CD4-positive, alpha-beta T cell treated with Interleukin-4 for 1 hour (primary cell): Measurements from ENCODE around the gene RABEPK.
A peak's percentile ranks its signal among the peaks of the same experiment; 100 is the strongest.
"Not testable (repeated sequence)": the region's sequence is repeated elsewhere in the genome, so short reads cannot be mapped to it uniquely, and the experiment has no call there.

Experiments used
- DNase-seq, 2 donors: peaks; one replicate each; pipeline ENCODE4 v3.0.0-alpha.2; 2020 to 2022

The RABEPK gene

GRCh38 chr9:125195591-125195990, 4.8 kb upstream of the RABEPK start:
- not testable (repeated sequence) for DNase-seq

GRCh38 chr9:125202846-125203618, 2.7 kb downstream of the RABEPK start:
- no peak for DNase-seq

GRCh38 chr9:125204477-125204876, 4.1 kb downstream of the RABEPK start:
- DNase-seq: no peak

- no peak for DNase-seq
Observed at GRCh38 chr9:125214186-125214585, 13.8 kb downstream of the RABEPK start.

DNA sequence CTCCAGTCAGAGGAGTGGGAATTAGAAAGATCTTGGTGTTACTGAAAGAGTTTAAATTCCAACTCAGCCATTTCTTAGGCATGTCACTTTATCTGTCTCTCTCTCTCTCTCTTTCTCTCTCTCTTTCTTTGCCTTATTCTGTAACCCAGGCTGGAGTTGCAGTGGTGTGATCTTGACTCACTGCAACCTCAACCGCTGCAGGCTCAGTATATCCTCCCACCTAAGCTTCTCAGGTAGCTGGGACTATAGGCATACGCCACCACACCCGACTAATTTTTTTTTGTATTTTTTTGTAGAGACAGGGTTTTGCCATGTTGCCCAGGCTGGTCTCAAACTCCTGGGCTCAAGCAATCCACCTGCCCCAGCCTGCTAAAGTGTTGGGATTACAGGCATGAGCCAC, 18.3 kb downstream of the RABEPK start:
- no peak for DNase-seq

- not testable (repeated sequence) for DNase-seq
Observed at GRCh38 chr9:125224858-125225257, 24.5 kb downstream of the RABEPK start.

DNA sequence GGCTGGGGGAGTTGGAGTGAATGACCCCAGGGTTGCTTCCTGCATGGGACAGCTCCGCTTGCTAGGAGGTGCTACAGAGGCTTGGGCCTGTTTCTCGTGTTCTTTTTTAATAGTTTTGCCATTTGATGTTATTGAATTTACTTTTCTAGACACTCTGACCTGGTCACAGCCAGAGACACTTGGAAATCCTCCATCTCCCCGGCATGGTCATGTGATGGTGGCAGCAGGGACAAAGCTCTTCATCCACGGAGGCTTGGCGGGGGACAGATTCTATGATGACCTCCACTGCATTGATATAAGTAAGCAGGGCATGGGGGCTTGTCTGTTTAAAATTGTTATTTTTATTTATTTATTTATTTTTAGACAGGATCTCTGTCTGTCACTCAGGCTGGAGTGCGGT, 27.4 kb downstream of the RABEPK start:
- DNase-seq: no peak

- no peak for DNase-seq
Observed at GRCh38 chr9:125233678-125234077, 33.3 kb downstream of the RABEPK start.

DNA sequence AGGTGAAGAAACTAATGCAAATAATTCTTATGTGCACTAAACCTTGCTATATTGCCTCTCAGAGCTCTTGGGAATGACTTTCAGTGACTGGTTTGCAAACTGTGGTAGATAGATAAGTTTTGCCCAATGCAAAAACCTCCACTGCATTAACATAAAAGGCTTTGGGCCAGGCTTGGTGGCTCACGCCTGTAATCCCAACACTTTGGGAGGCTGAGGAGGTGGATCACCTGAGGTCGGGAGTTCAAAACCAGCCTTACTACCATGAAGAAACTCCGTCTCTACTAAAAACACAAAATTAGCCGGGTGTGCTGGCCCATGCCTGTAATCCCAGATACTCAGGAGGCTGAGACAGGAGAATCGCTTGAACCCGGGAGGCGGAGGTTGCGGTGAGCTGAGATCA, 33.8 kb downstream of the RABEPK start:
- peak in 1 of 2 donors; percentile 2 for DNase-seq

DNA sequence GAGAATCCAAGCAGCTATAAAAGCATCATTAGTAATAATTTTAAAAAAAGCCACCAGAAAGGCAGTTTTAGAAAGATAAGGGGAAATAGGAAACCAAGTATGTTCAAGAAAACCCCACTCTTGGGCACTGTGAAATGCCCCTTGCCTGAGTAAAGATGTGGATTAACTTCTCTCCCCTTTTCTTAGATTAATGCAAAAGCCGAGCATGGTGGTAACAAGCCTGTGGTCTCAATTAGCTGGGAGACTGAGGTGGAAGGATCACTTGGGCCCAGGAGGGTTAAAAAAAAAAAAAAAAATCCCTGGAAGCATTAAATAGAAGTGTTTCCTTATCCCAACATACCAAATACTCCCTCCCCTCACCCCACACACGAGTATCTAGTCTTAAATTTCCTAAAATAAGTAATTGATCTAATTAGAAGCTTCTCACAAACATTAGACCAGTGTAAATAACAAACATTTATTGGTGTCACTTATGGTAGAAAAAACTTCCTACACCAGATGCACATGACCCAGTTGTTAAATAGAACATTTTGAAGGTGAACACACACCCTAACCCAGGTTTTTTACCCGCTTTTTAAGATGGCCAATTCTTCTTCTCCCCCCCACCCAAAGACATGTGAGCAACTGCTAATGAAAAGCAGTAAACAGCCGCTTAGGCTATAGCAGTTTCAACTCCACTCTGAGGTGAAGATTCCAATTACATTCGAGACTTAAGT, 35.6 kb downstream of the RABEPK start:
- peak in 1 of 2 donors; percentile 5 for DNase-seq

DNA sequence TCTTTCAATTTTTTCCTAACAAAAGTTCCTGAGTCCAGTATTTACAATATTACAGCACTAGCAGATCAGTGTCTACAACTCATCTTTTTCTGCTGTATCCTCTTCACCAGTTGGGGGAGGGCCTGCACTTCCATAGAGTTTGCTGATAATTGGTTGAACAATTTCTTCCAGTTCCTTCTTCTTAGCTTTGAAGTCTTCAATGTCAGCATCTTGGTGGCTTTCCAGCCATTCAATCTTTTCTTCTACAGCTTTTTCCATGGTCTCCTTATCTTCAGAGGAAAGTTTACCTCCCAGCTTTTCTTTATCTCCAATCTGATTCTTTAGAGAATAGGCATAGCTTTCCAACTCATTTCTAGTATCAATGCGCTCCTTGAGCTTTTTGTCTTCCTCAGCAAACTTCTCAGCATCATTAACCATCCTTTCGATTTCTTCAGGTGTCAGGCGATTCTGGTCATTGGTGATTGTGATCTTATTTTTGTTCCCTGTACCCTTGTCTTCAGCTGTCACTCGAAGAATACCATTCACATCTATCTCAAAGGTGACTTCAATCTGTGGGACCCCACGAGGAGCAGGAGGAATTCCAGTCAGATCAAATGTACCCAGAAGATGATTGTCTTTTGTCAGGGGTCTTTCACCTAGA, 36.3 kb downstream of the RABEPK start:
- peak in 1 of 2 donors; percentile 4 for DNase-seq

DNA sequence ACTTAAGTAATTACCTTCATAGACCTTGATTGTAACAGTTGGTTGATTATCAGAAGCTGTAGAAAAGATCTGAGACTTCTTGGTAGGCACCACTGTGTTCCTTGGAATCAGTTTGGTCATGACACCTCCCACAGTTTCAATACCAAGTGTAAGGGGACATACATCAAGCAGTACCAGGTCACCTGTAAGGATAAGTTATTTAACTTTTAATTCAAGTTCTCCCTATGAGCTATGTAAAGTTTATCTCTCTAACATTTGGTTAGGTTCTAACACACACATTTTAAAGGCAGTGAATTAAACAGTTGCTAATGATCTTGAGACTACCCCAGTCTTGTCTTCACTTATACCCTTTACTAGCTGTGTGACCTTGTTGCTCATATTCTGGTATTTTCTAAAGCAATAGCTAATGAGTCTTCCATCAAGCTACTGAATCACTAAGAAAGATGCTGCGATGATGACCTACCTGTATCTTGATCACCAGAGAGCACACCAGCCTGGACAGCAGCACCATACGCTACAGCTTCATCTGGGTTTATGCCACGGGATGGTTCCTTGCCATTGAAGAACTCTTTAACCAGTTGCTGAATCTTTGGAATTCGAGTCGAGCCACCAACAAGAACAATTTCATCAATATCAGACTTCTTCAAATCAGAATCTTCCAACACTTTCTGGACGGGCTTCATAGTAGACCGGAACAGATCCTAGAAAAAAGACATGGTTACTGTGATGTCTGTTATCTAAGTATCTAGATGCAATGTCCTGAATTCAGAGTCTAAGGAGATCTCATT, 38.0 kb downstream of the RABEPK start:
- peak in 1 of 2 donors; percentile 23 for DNase-seq

DNA sequence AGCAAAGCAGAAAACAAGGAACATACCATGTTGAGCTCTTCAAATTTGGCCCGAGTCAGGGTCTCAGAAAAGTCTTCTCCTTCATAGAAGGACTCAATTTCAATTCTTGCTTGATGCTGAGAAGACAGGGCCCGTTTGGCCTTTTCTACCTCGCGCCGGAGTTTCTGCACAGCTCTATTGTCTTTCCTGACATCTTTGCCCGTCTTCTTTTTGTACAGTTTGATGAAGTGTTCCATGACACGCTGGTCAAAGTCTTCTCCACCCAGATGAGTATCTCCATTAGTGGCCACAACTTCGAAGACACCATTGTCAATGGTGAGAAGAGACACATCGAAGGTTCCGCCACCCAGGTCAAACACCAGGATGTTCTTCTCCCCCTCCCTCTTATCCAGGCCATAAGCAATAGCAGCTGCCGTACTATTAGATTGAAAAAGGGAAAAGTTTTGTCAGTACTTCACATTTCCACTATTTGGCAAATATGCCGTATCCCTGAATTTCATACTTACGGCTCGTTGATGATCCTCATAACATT, 38.6 kb downstream of the RABEPK start:
- no peak for DNase-seq

DNA sequence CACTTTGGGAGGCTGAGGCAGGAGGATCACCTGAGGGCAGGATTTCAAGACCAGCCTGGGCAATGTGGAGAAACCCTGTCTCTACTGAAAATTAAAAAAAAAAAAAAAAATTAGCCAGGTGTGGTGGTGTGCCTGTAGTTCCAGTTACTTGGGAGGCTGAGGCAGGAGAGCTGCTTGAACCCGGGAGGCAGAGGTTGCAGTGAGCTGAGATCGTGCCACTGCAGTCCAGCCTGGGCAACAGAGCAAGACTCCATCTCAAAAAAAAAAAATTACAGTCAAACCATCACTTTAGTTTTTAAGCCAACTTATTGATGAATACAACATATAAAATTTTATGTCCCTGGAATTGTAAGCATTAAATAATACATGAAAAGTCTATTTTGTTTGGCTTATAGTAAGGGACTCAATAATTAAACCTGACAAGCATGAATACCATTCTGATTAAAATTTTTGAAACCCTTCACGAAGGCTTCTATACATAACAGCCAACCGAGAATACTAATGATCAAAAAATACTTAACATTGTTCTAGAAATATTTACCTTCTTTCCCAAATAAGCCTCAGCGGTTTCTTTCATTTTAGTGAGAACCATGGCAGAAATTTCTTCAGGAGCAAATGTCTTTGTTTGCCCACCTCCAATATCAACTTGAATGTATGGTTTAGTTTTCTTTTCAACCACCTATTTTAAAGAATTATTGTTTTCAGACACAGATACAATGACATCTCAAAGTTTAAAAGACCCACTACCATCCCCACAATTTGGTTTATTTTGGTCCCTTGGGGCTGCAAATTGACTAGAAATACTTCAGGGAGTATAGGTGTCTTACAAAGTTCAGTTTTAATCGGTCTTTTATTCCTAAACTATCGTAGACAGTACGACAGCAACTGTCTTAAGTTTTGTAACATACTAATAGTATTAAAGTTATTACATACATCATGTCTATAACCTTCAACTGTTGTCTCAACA, 39.6 kb downstream of the RABEPK start:
- DNase-seq: no peak

- DNase-seq: peak in 1 of 2 donors; percentile 42
Observed at GRCh38 chr9:125240649-125240999, 40.3 kb downstream of the RABEPK start.

GRCh38 chr9:125241000-125241862, 40.9 kb downstream of the RABEPK start, which contains the start of gene HSPA5:
HSPA5 (minus strand) TSS chr9:125241343; CDS start chr9:125241126, 217 bp downstream.
- DNase-seq: peak; percentile 100

DNA sequence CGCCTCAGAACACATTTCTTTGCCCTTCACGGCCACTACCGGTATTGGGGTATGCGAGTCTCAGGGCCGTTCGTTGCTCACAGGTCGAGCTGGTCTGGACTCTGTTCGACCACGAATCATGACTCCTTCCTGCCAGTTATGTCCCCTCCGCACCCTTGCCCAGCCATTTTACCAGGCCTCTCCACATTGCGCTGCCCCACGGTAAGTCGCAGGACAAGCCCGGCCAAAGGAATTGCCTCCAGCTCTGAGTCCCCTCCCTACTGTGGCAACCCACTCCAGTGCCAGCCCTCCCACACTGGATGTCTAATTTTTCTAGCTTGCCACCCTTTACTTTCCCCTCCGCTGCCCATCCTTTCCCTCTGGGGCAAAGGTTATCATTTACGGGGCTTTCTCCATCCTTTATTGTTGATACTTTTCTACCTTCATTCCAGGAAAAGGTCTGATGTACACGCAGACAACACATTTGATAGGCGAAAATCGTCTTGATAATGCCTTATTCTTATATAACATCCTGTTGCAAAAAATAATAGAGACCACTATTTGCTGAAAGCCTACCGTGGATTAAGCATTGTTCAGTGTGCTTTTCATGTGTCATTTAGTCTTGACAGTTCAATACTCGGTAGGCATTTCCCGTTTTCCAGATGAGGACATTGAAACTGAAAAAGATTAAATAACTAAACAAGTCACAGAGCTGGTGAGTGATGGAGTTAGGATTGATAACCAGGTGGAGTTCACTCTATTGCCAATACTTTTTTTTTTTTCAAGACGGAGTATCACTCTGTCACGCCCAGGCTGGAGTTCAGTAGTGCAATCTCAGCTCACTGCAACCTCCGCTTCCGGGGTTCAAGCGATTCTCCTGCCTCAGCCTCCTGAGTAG, 41.8 kb downstream of the RABEPK start:
- DNase-seq: peak in 1 of 2 donors; percentile 32

DNA sequence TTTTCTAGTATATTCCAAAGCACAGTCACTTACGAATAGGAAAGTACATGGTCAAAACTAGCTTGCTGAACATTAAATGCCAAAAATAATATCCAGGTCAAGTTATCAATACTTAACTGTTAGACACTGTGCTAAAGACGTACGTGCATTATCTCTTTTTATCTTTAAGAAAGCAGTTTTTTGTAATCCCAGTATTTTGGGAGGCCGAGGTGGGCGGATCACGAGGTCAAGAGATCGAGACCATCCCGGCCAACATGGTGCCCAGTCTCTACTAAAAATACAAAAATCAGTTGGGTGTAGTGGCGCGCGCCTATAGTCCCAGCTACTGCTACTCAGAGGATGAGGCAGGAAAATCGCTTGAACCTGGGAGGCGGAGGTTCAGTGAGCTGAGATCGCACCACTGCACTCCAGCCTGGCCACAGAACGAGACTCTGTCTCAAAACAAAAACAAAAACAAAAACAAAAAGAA, 43.5 kb downstream of the RABEPK start:
- DNase-seq: no peak

DNA sequence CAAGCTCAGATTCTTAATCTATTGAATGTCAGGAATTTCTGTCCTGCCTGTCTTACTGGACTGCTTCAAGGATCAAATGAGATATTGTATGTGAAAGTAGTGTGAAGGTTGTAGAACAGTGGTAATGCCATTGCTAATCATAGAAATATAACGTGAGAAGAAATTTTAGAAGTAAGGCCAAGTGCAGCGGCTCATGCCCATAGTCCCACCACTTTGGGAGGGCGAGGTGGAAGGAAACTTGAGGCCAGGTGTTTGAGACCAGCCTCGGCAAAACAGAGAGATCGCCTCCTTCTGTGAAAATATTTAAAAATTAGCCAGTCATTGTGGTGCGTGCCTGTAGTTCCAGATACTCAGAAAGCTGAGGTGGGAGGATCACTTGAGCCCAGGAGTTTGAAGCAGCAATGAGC, 45.9 kb downstream of the RABEPK start:
- DNase-seq: no peak
